ENCODE results near the gene LETM1. TPM values are rescaled to one million over a fixed set of nuclear protein-coding genes. Genes with fewer than 3 reads are reported as not detected.

The LETM1 gene
- total RNA-seq, 4 donors from 2014 or later = 93.3 to 151 (median 121) TPM

DNA sequence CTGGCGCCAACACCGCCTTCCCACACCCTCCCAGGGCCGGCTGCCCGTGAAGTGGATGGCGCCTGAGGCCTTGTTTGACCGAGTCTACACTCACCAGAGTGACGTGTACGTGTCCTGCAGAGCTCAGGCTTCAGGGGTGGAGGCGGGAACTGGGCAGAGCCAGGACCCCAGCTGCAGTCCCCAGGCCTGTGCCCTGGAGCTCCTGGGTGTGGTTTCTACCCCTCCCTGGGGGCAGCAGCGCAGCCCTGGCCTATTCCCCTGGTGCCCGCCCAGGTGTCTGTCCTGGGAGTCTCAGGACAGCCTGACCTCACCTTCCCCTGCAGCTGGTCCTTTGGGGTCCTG, 49.8 kb downstream of the LETM1 start:
- Histone ChIP-seq H3K4me3 (no peak overlapping the region), H3K9me3 (no peaks in the 10 kb centered on the region), H3K27ac (no peak overlapping the region), H3K27me3 (no peaks in the 10 kb centered on the region), H3K4me1 (no peaks in the 10 kb centered on the region), H3K36me3 (peaks cover 0 to 38% (median 0%) of the 10 kb centered on the region in 3 donors)
- TF ChIP-seq, protein P1, sequence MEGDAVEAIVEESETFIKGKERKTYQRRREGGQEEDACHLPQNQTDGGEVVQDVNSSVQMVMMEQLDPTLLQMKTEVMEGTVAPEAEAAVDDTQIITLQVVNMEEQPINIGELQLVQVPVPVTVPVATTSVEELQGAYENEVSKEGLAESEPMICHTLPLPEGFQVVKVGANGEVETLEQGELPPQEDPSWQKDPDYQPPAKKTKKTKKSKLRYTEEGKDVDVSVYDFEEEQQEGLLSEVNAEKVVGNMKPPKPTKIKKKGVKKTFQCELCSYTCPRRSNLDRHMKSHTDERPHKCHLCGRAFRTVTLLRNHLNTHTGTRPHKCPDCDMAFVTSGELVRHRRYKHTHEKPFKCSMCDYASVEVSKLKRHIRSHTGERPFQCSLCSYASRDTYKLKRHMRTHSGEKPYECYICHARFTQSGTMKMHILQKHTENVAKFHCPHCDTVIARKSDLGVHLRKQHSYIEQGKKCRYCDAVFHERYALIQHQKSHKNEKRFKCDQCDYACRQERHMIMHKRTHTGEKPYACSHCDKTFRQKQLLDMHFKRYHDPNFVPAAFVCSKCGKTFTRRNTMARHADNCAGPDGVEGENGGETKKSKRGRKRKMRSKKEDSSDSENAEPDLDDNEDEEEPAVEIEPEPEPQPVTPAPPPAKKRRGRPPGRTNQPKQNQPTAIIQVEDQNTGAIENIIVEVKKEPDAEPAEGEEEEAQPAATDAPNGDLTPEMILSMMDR (IDR thresholded peaks at IDR 0.05) = no peak
- TF ChIP-seq POLR2A (IDR thresholded peaks at IDR 0.05) = no peak
- DNase-seq = no peak

DNA sequence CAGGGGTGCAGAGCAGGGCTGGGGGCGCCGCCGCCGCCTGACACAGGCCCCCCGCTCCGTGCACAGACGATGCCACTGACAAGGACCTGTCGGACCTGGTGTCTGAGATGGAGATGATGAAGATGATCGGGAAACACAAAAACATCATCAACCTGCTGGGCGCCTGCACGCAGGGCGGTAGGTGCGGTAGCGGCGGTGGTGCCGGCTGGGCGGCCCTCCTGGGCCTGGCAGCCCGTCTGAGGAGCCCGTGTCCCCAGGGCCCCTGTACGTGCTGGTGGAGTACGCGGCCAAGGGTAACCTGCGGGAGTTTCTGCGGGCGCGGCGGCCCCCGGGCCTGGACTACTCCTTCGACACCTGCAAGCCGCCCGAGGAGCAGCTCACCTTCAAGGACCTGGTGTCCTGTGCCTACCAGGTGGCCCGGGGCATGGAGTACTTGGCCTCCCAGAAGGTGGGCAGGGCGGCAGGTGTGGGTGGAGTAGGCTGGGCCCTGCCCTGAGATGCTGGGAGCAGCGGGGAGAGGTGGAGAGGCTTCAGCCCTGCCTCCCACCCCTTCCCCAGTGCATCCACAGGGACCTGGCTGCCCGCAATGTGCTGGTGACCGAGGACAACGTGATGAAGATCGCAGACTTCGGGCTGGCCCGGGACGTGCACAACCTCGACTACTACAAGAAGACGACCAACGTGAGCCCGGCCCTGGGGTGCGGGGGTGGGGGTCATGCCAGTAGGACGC, 50.3 kb downstream of the LETM1 start:
- H3K27ac ChIP-seq = no peak overlapping the region
- DNase-seq = no peak
- peaks cover 0 to 38% (median 0%) of the 10 kb centered on the region in 3 donors for H3K36me3 ChIP-seq
- TF ChIP-seq, protein P1 (IDR thresholded peaks at IDR 0.05) = no peak
- no peak for TF ChIP-seq POLR2A (IDR thresholded peaks at IDR 0.05)
- no peak overlapping the region for H3K4me3 ChIP-seq
- no peaks in the 10 kb centered on the region for H3K27me3 ChIP-seq
- no peaks in the 10 kb centered on the region for H3K4me1 ChIP-seq
- H3K9me3 ChIP-seq = no peaks in the 10 kb centered on the region

DNA sequence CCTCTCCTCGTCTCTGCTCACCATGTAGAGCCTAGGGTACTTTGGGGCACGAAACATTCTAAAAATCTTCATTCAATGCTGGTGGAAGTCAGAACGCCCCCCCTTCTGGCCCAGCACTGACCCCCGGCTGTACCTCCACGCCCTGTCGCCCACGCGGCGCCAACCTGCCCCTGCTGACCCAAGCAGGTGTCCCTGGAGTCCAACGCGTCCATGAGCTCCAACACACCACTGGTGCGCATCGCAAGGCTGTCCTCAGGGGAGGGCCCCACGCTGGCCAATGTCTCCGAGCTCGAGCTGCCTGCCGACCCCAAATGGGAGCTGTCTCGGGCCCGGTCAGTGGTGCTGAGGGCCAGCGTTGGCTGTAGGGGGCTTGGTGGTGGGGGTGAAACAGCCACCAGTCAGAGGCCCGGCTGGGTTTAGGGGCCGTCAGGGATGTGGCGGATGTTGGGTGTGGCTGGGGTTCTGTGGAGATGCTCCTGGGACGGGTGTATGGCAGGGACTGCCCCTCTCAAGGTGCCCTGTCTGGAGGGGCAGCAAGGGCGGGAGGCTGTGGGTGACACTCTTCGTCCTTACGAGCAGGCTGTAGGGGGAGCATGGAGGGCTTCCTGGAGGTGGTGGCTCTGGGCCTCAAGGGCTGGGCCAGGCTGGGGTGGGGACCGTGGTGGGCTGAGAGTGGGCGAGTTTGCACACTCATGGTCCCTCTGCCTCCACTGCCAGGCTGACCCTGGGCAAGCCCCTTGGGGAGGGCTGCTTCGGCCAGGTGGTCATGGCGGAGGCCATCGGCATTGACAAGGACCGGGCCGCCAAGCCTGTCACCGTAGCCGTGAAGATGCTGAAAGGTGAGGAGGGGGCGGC, 51.1 kb downstream of the LETM1 start:
- DNase-seq = no peak
- no peaks in the 10 kb centered on the region for H3K27me3 ChIP-seq
- no peak overlapping the region for H3K27ac ChIP-seq
- H3K4me1 ChIP-seq = peaks cover 0 to 5% (median 0%) of the 10 kb centered on the region in 4 donors
- H3K4me3 ChIP-seq = no peak overlapping the region
- peaks cover 0 to 38% (median 0%) of the 10 kb centered on the region in 3 donors for H3K36me3 ChIP-seq
- TF ChIP-seq POLR2A (IDR thresholded peaks at IDR 0.05) = no peak
- TF ChIP-seq, protein P1 (IDR thresholded peaks at IDR 0.05) = no peak
- no peaks in the 10 kb centered on the region for H3K9me3 ChIP-seq

DNA sequence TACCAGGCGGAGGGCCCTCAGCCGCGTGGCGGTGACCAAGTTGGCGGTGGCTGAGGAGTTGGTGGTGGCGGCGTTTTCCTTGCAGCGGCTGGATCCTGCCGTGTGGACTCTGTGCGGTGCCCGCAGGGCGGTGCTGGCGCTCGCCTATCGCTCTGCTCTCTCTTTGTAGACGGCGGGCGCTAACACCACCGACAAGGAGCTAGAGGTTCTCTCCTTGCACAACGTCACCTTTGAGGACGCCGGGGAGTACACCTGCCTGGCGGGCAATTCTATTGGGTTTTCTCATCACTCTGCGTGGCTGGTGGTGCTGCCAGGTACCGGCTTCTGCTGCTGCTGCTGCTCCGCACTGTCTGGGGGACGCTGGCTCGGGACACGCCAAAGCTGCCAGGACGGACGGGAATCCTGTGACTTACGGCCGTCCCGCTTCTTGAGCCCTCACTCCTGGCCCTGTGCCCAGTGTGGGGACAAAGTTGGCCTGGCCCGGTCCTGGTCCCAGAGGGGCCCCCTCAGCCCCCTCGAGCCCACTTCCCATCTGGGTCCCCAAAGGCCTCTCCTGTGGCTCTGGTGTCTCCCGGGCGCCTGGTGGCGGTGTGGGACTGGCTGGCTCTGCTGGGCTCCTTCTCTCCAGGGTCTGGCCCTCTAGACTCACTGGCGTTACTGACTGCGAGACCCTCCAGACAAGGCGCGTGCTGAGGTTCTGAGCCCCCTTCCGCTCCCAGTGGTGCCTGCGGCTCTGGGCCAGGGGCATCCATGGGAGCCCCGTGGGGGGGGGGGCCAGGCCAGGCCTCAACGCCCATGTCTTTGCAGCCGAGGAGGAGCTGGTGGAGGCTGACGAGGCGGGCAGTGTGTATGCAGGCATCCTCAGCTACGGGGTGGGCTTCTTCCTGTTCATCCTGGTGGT, 52.2 kb downstream of the LETM1 start:
- H3K27ac ChIP-seq = no peak overlapping the region
- TF ChIP-seq, protein P1 (IDR thresholded peaks at IDR 0.05) = no peak
- TF ChIP-seq POLR2A (IDR thresholded peaks at IDR 0.05) = no peak
- H3K36me3 ChIP-seq = peaks cover 0 to 38% (median 0%) of the 10 kb centered on the region in 3 donors
- no peaks in the 10 kb centered on the region for H3K9me3 ChIP-seq
- H3K27me3 ChIP-seq = no peaks in the 10 kb centered on the region
- no peak for DNase-seq
- peaks cover 0 to 13% (median 2%) of the 10 kb centered on the region in 4 donors for H3K4me1 ChIP-seq
- no peak overlapping the region for H3K4me3 ChIP-seq
